CD1c-positive myeloid dendritic cell (primary cell): Measurements from ENCODE around the gene KRTAP10-5.
"Not testable (repeated sequence)": the region's sequence is repeated elsewhere in the genome, so short reads cannot be mapped to it uniquely, and the experiment has no call there.

Experiments
- DNase-seq: peaks from one replicate; pipeline ENCODE4 v3.0.0-alpha.2; 2016; ENCODE audit errors: extremely low spot score

KRTAP10-5 gene

GRCh38 chr21:44590897-44591800, 10.7 kb upstream of the KRTAP10-5 start:
- not testable (repeated sequence) for DNase-seq

- DNase-seq = no peak
Measured at GRCh38 chr21:44590311-44590721, 9.9 kb upstream of the KRTAP10-5 start.

GRCh38 chr21:44589586-44590305, 9.3 kb upstream of the KRTAP10-5 start:
- no peak for DNase-seq

GRCh38 chr21:44589094-44589493, 8.7 kb upstream of the KRTAP10-5 start:
- no peak for DNase-seq

GRCh38 chr21:44585892-44586291, 5.5 kb upstream of the KRTAP10-5 start:
- DNase-seq = no peak

GRCh38 chr21:44583800-44584147, 3.4 kb upstream of the KRTAP10-5 start:
- DNase-seq = no peak

- no peak for DNase-seq
Measured at GRCh38 chr21:44583089-44583799, 2.8 kb upstream of the KRTAP10-5 start.

- DNase-seq = no peak
Measured at GRCh38 chr21:44582055-44582454, 1.7 kb upstream of the KRTAP10-5 start.

GRCh38 chr21:44581158-44581557, 754 bp upstream of the KRTAP10-5 start:
- no peak for DNase-seq

GRCh38 chr21:44579833-44580144, 615 bp downstream of the KRTAP10-5 start:
- DNase-seq = no peak

- DNase-seq = no peak
Measured at GRCh38 chr21:44579056-44579832, 1.2 kb downstream of the KRTAP10-5 start.

GRCh38 chr21:44578371-44579055, 1.9 kb downstream of the KRTAP10-5 start:
- no peak for DNase-seq

- DNase-seq = no peak
Measured at GRCh38 chr21:44576025-44576420, 4.4 kb downstream of the KRTAP10-5 start.

- no peak for DNase-seq
Measured at GRCh38 chr21:44575307-44576024, 4.9 kb downstream of the KRTAP10-5 start.

- DNase-seq = no peak
Measured at GRCh38 chr21:44574457-44575306, 5.7 kb downstream of the KRTAP10-5 start.

- not testable (repeated sequence) for DNase-seq
Measured at GRCh38 chr21:44573630-44574456, 6.6 kb downstream of the KRTAP10-5 start, which contains the start of gene KRTAP10-4. KRTAP10-4 (plus strand) TSS chr21:44573729; CDS start chr21:44573759, 30 bp downstream.

GRCh38 chr21:44572959-44573583, 7.3 kb downstream of the KRTAP10-5 start:
- no peak for DNase-seq
